Kidney (tissue), 14 donors: Measurements from ENCODE around the gene FBXO40. TPM values are rescaled to one million over a fixed set of nuclear protein-coding genes. Genes with fewer than 3 reads are reported as not detected.
"Not testable (repeated sequence)": the region's sequence is repeated elsewhere in the genome, so short reads cannot be mapped to it uniquely, and the experiment has no call there.

Source experiments
- DNase-seq, 5 donors: peaks; one replicate each; pipeline ENCODE4 v3.0.0-alpha.2; 2013 to 2020
- FAIRE-seq: peaks from 2 replicates; lab custom pipeline; 2012; peaks lifted over from hg19 to GRCh38; lab: Jason Lieb, UNC
- H3K27ac ChIP-seq, 2 donors: one replicate each; pipeline ENCODE4 v1.7.0; 2013; ENCODE audit warnings: low read depth in 2 of 2, low read length in 2 of 2, inconsistent platforms in 1 of 2
- H3K27me3 ChIP-seq: one replicate; pipeline ENCODE4 v1.7.1; 2013; ENCODE audit warnings: low read length, inconsistent platforms; ENCODE audit not compliant: control insufficient read depth, insufficient read depth
- H3K36me3 ChIP-seq, 3 donors: one replicate each; pipeline versions ENCODE4 v1.7.0 to v1.7.1; 2013; ENCODE audit warnings: low read length in 3 of 3, control low read depth in 1 of 3, inconsistent platforms in 1 of 3; ENCODE audit not compliant: insufficient read depth in 3 of 3, control insufficient read depth in 2 of 3
- H3K4me1 ChIP-seq, 3 donors: one replicate each; pipeline versions ENCODE4 v1.7.0 to v1.7.1; 2013; ENCODE audit warnings: low read length in 3 of 3, inconsistent platforms in 1 of 3, low read depth in 1 of 3; ENCODE audit not compliant: control insufficient read depth in 2 of 3, insufficient read depth in 2 of 3
- H3K4me3 ChIP-seq, 3 donors: one replicate each; pipeline versions ENCODE4 v1.7.0 to v1.8.1; 2013; ENCODE audit warnings: low read length in 3 of 3, control low read depth in 1 of 3, inconsistent platforms in 1 of 3
- H3K9ac ChIP-seq, 3 donors: one replicate each; pipeline versions ENCODE4 v1.7.0 to v1.7.1; 2013; ENCODE audit warnings: low read length in 3 of 3, control low read depth in 1 of 3, inconsistent platforms in 1 of 3
- H3K9me3 ChIP-seq, 3 donors: one replicate each; pipeline versions ENCODE4 v1.7.0 to v1.7.1; 2013; ENCODE audit warnings: low read length in 3 of 3, control low read depth in 1 of 3, inconsistent platforms in 1 of 3; ENCODE audit not compliant: control insufficient read depth in 2 of 3, insufficient read depth in 1 of 3
- CTCF ChIP-seq: IDR thresholded peaks from 3 replicates; pipeline ENCODE4 v1.5.1; 2012; ENCODE audit warnings: mild to moderate bottlenecking, moderate library complexity, borderline replicate concordance; ENCODE audit not compliant: insufficient read depth; ENCODE audit errors: extremely low read depth
- intact Hi-C: fragments of 100-400 bp; cut with DNase I; formaldehyde crosslinking; loops from one replicate; pipeline ENCODE4 v1.11.1; 2022
- polyA plus RNA-seq: library from polyadenylated mRNA; stranded (reverse); fragments of 350-450 nt; fragmentation: Illumina TruSeq; extraction: RNeasy Lipid Tissue Mini Kit (QIAGEN cat#74804); gene quantifications from one replicate; pipeline ENCODE4 v1.2.3, GENCODE V29; 2014; ENCODE audit warnings: low read depth, low replicate concordance; ENCODE audit not compliant: insufficient read depth
- total RNA-seq: library from RNA; stranded (reverse); fragmentation: NEBNext Ultra II Directional; extraction: Animal tissue kit (Norgen Biotek cat#: 25700); gene quantifications from one replicate; pipeline ENCODE4 v1.2.1, GENCODE V29; 2021
- donor health status: control.
- donor health status: control.
- donor health status: control.
- donor health status: control.
- donor health status: control.
- donor health status: DM: yes; HTN: yes; CAD: no.
- donor health status: Normal renal cell carcinoma (clear cell type).

Gene FBXO40
- total and polyA plus RNA-seq, 2 donors from 2014 or later = not detected

GRCh38 chr3:121598564-121598963 lies 5.4 kb downstream of the FBXO40 start:
- Histone ChIP-seq H3K4me3 (no peak overlapping the region), H3K9ac (no peak overlapping the region), H3K4me1 (peaks cover 0 to 6% (median 0%) of the 10 kb centered on the region in 3 donors), H3K36me3 (no peaks in the 10 kb centered on the region), H3K27ac (no peak overlapping the region), H3K9me3 (no peaks in the 10 kb centered on the region), H3K27me3 (no peaks in the 10 kb centered on the region)
- intact Hi-C loops = no loop called here
- DNase-seq (no peak), FAIRE-seq (no peak)
- TF ChIP-seq CTCF = no peak

- H3K9ac ChIP-seq, H3K27ac ChIP-seq, FAIRE-seq, H3K4me3 ChIP-seq, H3K27me3 ChIP-seq, intact Hi-C loops, H3K9me3 ChIP-seq, H3K4me1 ChIP-seq, DNase-seq, H3K36me3 ChIP-seq: not testable (repeated sequence)
Measured at GRCh38 chr3:121599900-121600299, 6.7 kb downstream of the FBXO40 start.

GRCh38 chr3:121601212-121601812 lies 8.1 kb downstream of the FBXO40 start:
- H3K36me3 ChIP-seq = no peaks in the 10 kb centered on the region
- no peak overlapping the region for H3K9ac ChIP-seq
- no peak for TF ChIP-seq CTCF
- H3K27me3 ChIP-seq = no peaks in the 10 kb centered on the region
- no peaks in the 10 kb centered on the region for H3K4me1 ChIP-seq
- H3K27ac ChIP-seq = no peak overlapping the region
- FAIRE-seq = no peak
- no peaks in the 10 kb centered on the region for H3K9me3 ChIP-seq
- H3K4me3 ChIP-seq = no peak overlapping the region
- intact Hi-C loops = no loop called here
- no peak for DNase-seq

- H3K9ac ChIP-seq = no peak overlapping the region
- no peak for FAIRE-seq
- no peak overlapping the region for H3K4me3 ChIP-seq
- no peaks in the 10 kb centered on the region for H3K36me3 ChIP-seq
- H3K9me3 ChIP-seq = no peaks in the 10 kb centered on the region
- no peak for TF ChIP-seq CTCF
- H3K27ac ChIP-seq = no peak overlapping the region
- DNase-seq = no peak
- intact Hi-C loops = no loop called here
- no peaks in the 10 kb centered on the region for H3K4me1 ChIP-seq
- H3K27me3 ChIP-seq = no peaks in the 10 kb centered on the region
Measured at GRCh38 chr3:121604759-121605158, 11.6 kb downstream of the FBXO40 start.
